ENCODE measurements around the gene C1orf53.

C1orf53 gene

DNA sequence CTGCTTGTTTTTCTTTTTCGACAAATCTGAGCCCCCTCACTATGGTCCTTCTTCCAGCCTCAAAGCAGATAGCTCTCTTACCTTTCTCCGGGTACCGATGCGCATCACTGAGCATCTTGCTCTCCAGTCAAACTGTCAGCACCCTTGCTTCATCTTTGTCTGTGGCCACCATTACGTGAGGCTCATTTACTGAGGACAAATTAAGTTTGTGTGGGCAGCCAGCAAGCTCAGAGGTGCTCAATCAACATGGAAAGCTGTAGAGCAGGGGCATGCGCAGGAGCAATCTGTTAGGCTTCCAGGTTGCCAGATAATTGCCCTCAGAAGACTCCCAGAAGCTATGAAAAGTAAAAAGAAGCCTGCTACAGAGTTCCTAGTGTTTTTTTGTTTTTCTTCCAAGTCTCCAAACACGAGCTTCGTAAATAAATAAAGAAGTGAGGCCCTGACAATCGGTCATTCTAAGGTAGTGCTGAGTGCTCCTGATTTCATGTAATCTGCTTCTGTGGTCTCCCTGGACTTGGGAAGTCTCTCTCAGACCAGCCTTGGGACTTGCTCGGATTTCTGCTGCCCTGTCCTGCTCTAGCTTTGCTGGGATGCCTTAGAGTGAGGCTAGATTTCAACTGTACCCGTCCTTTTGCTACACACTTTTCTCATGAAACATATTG is 1.8 kb downstream of the C1orf53 start:
- no peak for DNase-seq
- Histone ChIP-seq H3K4me3 (ENCODE audit: low read depth, low read length) (no peak overlapping the region), H3K27me3 (ENCODE audit: insufficient read depth, low read depth, severe bottlenecking) (no peaks in the 10 kb centered on the region)

GRCh38 chr1:197905699-197906351 is 3.4 kb downstream of the C1orf53 start:
- H3K27me3 ChIP-seq (ENCODE audit: insufficient read depth, low read depth, severe bottlenecking): no peaks in the 10 kb centered on the region
- TF ChIP-seq CTCF (IDR thresholded peaks at IDR 0.05; ENCODE audit: low read depth, low read length): no peak
- H3K9me3 ChIP-seq (ENCODE audit: severe bottlenecking): no peaks in the 10 kb centered on the region
- H3K36me3 ChIP-seq: no peaks in the 10 kb centered on the region; the same call in 1 of the 2 replicates
- H3K4me3 ChIP-seq (ENCODE audit: low read depth, low read length): no peak overlapping the region
- H3K27ac ChIP-seq: no peak overlapping the region
- DNase-seq: no peak

More for the DNA sequence above, 1.8 kb downstream of the C1orf53 start:
- H3K27ac ChIP-seq: no peak overlapping the region
- no peaks in the 10 kb centered on the region for H3K9me3 ChIP-seq (ENCODE audit: severe bottlenecking)
- H3K36me3 ChIP-seq: no peaks in the 10 kb centered on the region; the same call in 1 of the 2 replicates
- no peak for TF ChIP-seq CTCF (IDR thresholded peaks at IDR 0.05; ENCODE audit: low read depth, low read length)

DNA sequence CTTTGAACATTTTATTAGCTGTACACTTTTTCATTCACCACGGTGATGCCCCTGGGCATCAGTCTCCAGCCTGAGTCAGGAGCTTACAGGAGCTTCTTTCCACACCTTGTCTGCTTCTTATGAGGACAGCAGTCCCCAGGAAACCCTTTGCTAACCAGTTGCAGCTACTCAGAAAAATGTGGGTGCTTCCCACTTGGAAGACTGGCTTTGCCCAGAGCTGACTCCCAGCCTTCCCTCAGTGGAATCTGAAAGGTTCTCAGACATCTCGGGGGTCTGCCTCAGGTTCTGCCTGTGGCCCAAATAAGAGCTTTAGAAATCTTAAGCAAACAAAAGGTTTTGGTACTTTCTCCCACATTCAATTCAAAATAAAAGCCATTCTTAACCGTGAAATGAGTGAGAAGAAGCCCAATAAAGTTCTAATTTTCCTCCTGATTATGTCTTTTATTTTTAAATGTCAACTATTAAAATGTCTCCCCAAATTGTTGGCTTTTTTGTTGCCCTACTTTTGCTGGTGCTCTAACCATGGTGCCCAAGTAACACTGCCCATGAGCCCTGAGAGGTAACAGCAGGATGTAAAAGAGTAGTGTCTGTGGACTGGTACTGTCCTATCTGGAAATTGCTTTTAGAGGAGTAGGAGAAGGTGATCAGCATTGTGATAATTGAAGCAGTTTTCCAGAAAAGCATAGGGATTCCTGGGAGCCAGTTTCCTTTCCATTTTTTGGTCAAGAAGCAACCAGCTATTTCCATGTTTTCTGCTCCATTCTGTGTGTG is 5.6 kb downstream of the C1orf53 start:
- H3K27me3 ChIP-seq (ENCODE audit: insufficient read depth, low read depth, severe bottlenecking): no peaks in the 10 kb centered on the region
- no peak overlapping the region for H3K27ac ChIP-seq
- no peak overlapping the region for H3K4me3 ChIP-seq (ENCODE audit: low read depth, low read length)
- no peak for DNase-seq
- no peaks in the 10 kb centered on the region for H3K36me3 ChIP-seq
- H3K9me3 ChIP-seq (ENCODE audit: severe bottlenecking): no peaks in the 10 kb centered on the region
- no peak for TF ChIP-seq CTCF (IDR thresholded peaks at IDR 0.05; ENCODE audit: low read depth, low read length)

- Histone ChIP-seq H3K27ac (no peak overlapping the region), H3K9me3 (ENCODE audit: severe bottlenecking) (no peaks in the 10 kb centered on the region), H3K4me3 (ENCODE audit: low read depth, low read length) (no peak overlapping the region), H3K27me3 (ENCODE audit: insufficient read depth, low read depth, severe bottlenecking) (no peaks in the 10 kb centered on the region), H3K36me3 (no peaks in the 10 kb centered on the region)
- DNase-seq: no peak
- TF ChIP-seq CTCF (IDR thresholded peaks at IDR 0.05; ENCODE audit: low read depth, low read length): no peak
Measured at GRCh38 chr1:197908716-197909220, 6.3 kb downstream of the C1orf53 start.

DNA sequence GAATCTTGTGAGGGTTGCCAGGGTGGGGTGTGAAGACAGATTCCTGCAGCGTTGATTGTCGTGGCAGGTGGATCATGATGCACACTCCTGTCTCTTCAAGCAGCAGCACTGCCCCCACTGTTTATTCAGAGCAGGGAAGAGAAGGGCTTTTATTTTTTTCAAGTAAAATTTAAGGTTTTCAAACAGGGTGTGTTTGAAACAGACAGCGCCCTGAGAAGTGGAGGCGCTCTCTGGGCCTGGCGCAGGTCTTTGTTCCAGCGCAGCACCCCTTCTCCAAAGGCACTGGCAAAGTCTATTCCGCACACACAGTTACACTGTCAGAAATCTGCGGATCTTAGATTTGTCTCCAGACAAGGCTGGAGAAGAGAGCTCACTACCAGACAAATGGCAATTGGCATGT is 7.0 kb downstream of the C1orf53 start:
- H3K9me3 ChIP-seq (ENCODE audit: severe bottlenecking): no peaks in the 10 kb centered on the region
- TF ChIP-seq CTCF (IDR thresholded peaks at IDR 0.05; ENCODE audit: low read depth, low read length): no peak
- H3K36me3 ChIP-seq: no peaks in the 10 kb centered on the region
- H3K4me3 ChIP-seq (ENCODE audit: low read depth, low read length): no peak overlapping the region
- no peak for DNase-seq
- no peak overlapping the region for H3K27ac ChIP-seq
- H3K27me3 ChIP-seq (ENCODE audit: insufficient read depth, low read depth, severe bottlenecking): no peaks in the 10 kb centered on the region
